ENCODE measurements around the gene POLE3. TPM values are rescaled to one million over a fixed set of nuclear protein-coding genes. Genes with fewer than 3 reads are reported as not detected.

POLE3 gene
- polyA plus RNA-seq, 1 experiment = 29.3 TPM

DNA sequence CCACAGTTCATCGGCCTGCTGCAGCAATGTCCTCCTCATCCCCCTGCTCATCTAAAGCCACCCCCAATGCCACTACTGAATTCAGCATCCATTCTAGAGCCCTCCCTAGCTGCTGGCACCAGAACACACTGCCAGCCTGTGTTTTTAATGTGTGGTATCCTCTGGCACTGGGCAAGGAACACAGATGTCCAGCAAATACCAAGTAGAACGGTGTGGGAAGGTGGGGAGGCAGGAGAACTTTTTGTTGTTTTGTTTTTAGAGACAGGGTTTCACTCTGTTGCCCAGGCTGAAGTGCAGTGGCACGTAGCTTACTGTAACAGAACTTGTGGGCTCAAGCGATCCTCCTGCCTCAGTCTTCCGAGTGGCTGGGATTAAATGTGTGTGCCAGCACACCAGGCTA is 38.4 kb downstream of the POLE3 start:
- Histone ChIP-seq H3K27me3 (ENCODE audit: control insufficient read depth, insufficient read depth, low read length) (no peaks in the 10 kb centered on the region), H3K36me3 (ENCODE audit: control insufficient read depth, insufficient read depth, low read length) (peaks cover 7% of the 10 kb centered on the region), H3K4me3 (ENCODE audit: low read depth, low read length) (no peak overlapping the region)
- TF ChIP-seq, protein P1, sequence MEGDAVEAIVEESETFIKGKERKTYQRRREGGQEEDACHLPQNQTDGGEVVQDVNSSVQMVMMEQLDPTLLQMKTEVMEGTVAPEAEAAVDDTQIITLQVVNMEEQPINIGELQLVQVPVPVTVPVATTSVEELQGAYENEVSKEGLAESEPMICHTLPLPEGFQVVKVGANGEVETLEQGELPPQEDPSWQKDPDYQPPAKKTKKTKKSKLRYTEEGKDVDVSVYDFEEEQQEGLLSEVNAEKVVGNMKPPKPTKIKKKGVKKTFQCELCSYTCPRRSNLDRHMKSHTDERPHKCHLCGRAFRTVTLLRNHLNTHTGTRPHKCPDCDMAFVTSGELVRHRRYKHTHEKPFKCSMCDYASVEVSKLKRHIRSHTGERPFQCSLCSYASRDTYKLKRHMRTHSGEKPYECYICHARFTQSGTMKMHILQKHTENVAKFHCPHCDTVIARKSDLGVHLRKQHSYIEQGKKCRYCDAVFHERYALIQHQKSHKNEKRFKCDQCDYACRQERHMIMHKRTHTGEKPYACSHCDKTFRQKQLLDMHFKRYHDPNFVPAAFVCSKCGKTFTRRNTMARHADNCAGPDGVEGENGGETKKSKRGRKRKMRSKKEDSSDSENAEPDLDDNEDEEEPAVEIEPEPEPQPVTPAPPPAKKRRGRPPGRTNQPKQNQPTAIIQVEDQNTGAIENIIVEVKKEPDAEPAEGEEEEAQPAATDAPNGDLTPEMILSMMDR (IDR thresholded peaks at IDR 0.05; ENCODE audit: insufficient read depth, low read depth, low read length) = no peak
- ChIA-PET POLR2A (no interaction called here), CTCF (interaction anchor here (1.7 kb wide), 1 partner anchor 98 kb away, joined by 4 read pairs; no protein-coding TSS in a partner anchor)
- no peak for DNase-seq (ENCODE audit: low read depth)

DNA sequence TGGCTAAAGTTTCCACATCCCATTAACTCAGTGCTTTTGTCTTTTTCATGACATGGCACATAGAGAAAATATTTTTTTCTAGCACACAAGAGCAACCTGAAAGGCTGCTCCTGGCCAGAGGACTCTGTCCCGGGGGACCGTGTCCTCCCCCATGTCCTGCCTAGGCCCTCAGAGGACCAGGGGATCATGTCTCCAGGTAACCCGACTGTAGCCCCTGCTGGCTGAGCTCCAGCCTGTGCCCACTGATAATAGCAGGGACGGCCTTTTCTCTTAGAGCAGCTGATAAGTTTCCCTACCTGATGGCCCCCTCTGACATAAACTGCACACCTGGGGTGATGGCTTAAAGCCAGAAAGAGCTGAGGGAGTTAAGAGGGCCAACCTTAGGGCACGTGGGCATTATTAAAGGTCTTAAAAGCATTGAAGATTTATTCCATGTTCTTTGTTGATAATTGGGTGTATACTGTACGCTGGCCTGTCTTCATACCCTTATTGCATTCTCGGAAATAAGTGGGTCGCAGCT is 39.6 kb downstream of the POLE3 start:
- CTCF ChIA-PET = interaction anchor here (1.4 to 1.7 kb wide), 2 partner anchors 30 to 96 kb away, joined by 4 to 7 read pairs; partner anchors contain the start of gene ALAD

DNA sequence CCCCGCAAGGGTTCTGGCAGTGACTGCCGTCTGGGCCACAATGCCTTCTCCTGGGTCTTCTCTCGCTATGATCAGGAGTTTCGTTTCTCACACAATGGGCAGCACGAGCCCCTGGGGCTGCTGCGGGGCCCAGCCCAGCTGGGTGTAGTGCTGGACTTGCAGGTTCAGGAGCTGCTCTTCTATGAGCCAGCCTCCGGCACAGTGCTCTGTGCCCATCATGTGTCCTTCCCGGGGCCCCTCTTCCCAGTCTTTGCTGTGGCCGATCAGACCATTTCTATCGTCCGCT is 40.7 kb downstream of the POLE3 start:
- TF ChIP-seq, protein P1 (IDR thresholded peaks at IDR 0.05; ENCODE audit: insufficient read depth, low read depth, low read length) = no peak
- POLR2A ChIA-PET = interaction anchor here (0.7 kb wide), 1 partner anchor 94 kb away, joined by 6 read pairs; no protein-coding TSS in a partner anchor
- DNase-seq (ENCODE audit: low read depth) = no peak
- Histone ChIP-seq H3K27me3 (ENCODE audit: control insufficient read depth, insufficient read depth, low read length) (no peaks in the 10 kb centered on the region), H3K36me3 (ENCODE audit: control insufficient read depth, insufficient read depth, low read length) (peaks cover 7% of the 10 kb centered on the region), H3K4me3 (ENCODE audit: low read depth, low read length) (no peak overlapping the region)
- CTCF ChIA-PET = interaction anchor here (1.4 kb wide), 1 partner anchor 31 kb away, joined by 7 read pairs; the partner anchor contains the start of gene ALAD

More for the DNA sequence above, 39.6 kb downstream of the POLE3 start:
- TF ChIP-seq, protein P1 (IDR thresholded peaks at IDR 0.05; ENCODE audit: insufficient read depth, low read depth, low read length) = no peak
- DNase-seq (ENCODE audit: low read depth) = no peak
- peaks cover 7% of the 10 kb centered on the region for H3K36me3 ChIP-seq (ENCODE audit: control insufficient read depth, insufficient read depth, low read length)
- no peaks in the 10 kb centered on the region for H3K27me3 ChIP-seq (ENCODE audit: control insufficient read depth, insufficient read depth, low read length)
- POLR2A ChIA-PET = interaction anchor here (0.6 kb wide), 1 partner anchor 270 kb away, joined by 5 read pairs; no protein-coding TSS in a partner anchor
- no peak overlapping the region for H3K4me3 ChIP-seq (ENCODE audit: low read depth, low read length)

DNA sequence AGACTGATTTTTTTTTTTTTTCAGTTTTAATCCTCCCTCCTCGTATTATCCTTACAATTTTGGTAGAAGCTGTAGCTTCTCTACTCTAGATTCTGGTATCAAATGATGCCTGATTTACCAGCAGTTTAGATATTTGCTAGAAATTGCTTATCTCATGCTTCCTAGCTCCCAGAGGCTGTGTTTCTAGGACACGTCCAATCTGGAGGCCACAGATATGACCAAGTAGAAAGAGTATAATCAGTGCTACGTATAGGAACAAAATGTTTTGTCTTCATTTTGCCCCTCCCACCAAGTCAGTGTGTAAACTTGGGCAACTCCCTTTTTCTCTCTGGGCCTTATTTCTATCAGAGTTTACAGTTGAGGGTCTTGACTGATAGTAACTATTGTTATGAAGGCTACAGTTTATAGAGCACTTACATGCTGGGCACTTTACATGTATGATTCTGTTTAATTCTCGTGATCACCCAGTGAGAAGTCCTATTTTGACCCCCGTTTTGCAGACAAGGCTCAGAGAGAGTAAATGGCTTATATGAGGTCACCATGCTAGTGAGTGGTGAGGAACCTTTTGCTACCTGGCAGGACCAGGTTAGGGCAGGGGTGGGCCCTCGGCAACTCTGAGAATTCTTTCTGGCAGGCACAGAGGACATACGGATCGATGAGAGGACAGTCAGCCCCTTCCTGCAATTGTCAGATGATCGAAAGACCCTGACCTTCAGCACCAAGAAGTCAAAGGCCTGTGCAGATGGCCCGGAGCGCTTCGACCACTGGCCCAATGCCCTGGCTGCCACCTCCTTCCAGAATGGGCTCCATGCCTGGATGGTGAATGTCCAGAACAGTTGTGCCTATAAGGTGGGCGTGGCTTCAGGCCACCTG is 41.3 kb downstream of the POLE3 start:
- DNase-seq (ENCODE audit: low read depth) = no peak

More for the DNA sequence above, 41.3 kb downstream of the POLE3 start:
- ChIA-PET POLR2A (interaction anchor here (0.7 kb wide), 1 partner anchor 93 kb away, joined by 6 read pairs; no protein-coding TSS in a partner anchor), CTCF (interaction anchor here (0.6 to 1.8 kb wide), 2 partner anchors 10 to 20 kb away, joined by 3 read pairs; partner anchors contain the start of gene BSPRY)
- TF ChIP-seq, protein P1 (IDR thresholded peaks at IDR 0.05; ENCODE audit: insufficient read depth, low read depth, low read length) = no peak
- Histone ChIP-seq H3K36me3 (ENCODE audit: control insufficient read depth, insufficient read depth, low read length) (peaks cover 7% of the 10 kb centered on the region), H3K4me3 (ENCODE audit: low read depth, low read length) (no peak overlapping the region), H3K27me3 (ENCODE audit: control insufficient read depth, insufficient read depth, low read length) (no peaks in the 10 kb centered on the region)
